IMR-90 (cell line): ENCODE measurements around the gene FAU. TPM values are rescaled to one million over a fixed set of nuclear protein-coding genes. Genes with fewer than 3 reads are reported as not detected.

ENCODE experiments used
- ATAC-seq: fragments of 200-7000 bp; cut with Tn5 transposase; 2 replicates; pipeline ENCODE4 v1.9.1; 2020; ENCODE audit warnings: low read depth, mild to moderate bottlenecking, moderate library complexity
- BruUV-seq: library from RNA; stranded (reverse); fragments of 400-500 nt; replicated peaks from 2 replicates; lab custom pipeline; 2021; lab: Mats Ljungman, UMichigan
- CTCF ChIA-PET: fragments of 300-600 bp; formaldehyde crosslinking; extraction: SDS; loops from one replicate; lab custom pipeline; 2021; ENCODE audit warnings: antibody characterized with exemption; lab: Yijun Ruan, JAX
- POLR2A ChIA-PET: fragments of 300-600 bp; sonication (Branson Sonifier 250); formaldehyde crosslinking; loops from one replicate; lab custom pipeline; 2022; ENCODE audit warnings: antibody characterized with exemption; ENCODE audit not compliant: unreplicated experiment; lab: Charles Lee
- DNase-seq: peaks from one replicate; pipeline ENCODE4 v3.0.0; 2013
- H2AFZ ChIP-seq: replicated peaks from 2 replicates; pipeline ENCODE3; 2013; ENCODE audit warnings: low read length, mild to moderate bottlenecking; ENCODE audit not compliant: poor library complexity
- H2AK5ac ChIP-seq: 2 replicates; pipeline ENCODE4 v1.6.1; 2013; ENCODE audit warnings: low read depth, low read length, inconsistent platforms
- H2AK9ac ChIP-seq: replicated peaks from 2 replicates; pipeline ENCODE3; 2013; ENCODE audit warnings: mild to moderate bottlenecking, low read depth, low read length, moderate library complexity; ENCODE audit not compliant: poor library complexity
- H2BK120ac ChIP-seq: 2 replicates; pipeline ENCODE4 v1.6.1; 2013; ENCODE audit warnings: low read depth, low read length, inconsistent platforms
- H2BK15ac ChIP-seq: 3 replicates; pipeline ENCODE4 v1.6.1; 2013; ENCODE audit warnings: low read depth, low read length, inconsistent platforms
- H2BK20ac ChIP-seq: 2 replicates; pipeline ENCODE4 v1.6.1; 2013; ENCODE audit warnings: low read depth, mild to moderate bottlenecking, inconsistent platforms, low read length, moderate library complexity
- H2BK5ac ChIP-seq: 2 replicates; pipeline ENCODE4 v1.6.1; 2013; ENCODE audit warnings: mild to moderate bottlenecking, low read depth, low read length, inconsistent platforms; ENCODE audit not compliant: poor library complexity, severe bottlenecking
- H3K14ac ChIP-seq: replicated peaks from 2 replicates; pipeline ENCODE4 v1.6.1; 2013; ENCODE audit warnings: low read depth, low read length, inconsistent platforms
- H3K18ac ChIP-seq: 2 replicates; pipeline ENCODE4 v1.6.1; 2013; ENCODE audit warnings: low read depth, low read length, control low read depth
- H3K23ac ChIP-seq: 2 replicates; pipeline ENCODE4 v1.6.1; 2013; ENCODE audit warnings: low read depth, low read length, inconsistent platforms
- H3K27ac ChIP-seq: 2 replicates; pipeline ENCODE4 v1.5.1; 2013; ENCODE audit warnings: mild to moderate bottlenecking, control low read depth, low read length; ENCODE audit not compliant: insufficient read depth
- H3K27me3 ChIP-seq: 2 replicates; pipeline ENCODE4 v1.6.1; 2013; ENCODE audit warnings: low read length; ENCODE audit not compliant: control insufficient read depth, insufficient read depth
- H3K36me3 ChIP-seq: 2 replicates; pipeline ENCODE4 v1.6.1; 2013; ENCODE audit warnings: low read length, mixed read lengths; ENCODE audit not compliant: control insufficient read depth, insufficient read depth
- H3K4ac ChIP-seq: 2 replicates; pipeline ENCODE4 v1.6.1; 2013; ENCODE audit warnings: low read depth, low read length, inconsistent platforms
- H3K4me1 ChIP-seq: 2 replicates; pipeline ENCODE4 v1.6.1; 2013; ENCODE audit warnings: low read length, mixed read lengths; ENCODE audit not compliant: control insufficient read depth, insufficient read depth
- H3K4me2 ChIP-seq: 2 replicates; pipeline ENCODE4 v1.6.1; 2013; ENCODE audit warnings: low read depth, mild to moderate bottlenecking, control low read depth, low read length, moderate library complexity
- H3K4me3 ChIP-seq: 2 replicates; pipeline ENCODE4 v1.5.1; 2013; ENCODE audit warnings: low read depth, mild to moderate bottlenecking, control low read depth, low read length, moderate library complexity; ENCODE audit not compliant: insufficient read depth
- H3K56ac ChIP-seq: 2 replicates; pipeline ENCODE4 v1.6.1; 2013; ENCODE audit warnings: low read length, inconsistent platforms; ENCODE audit not compliant: insufficient read depth; ENCODE audit errors: extremely low read depth
- H3K79me1 ChIP-seq, 2 experiments: 2 replicates each; pipeline ENCODE4 v1.6.1; 2013; ENCODE audit warnings: low read length in 2 of 2, inconsistent platforms in 1 of 2, low read depth in 1 of 2
- H3K9ac ChIP-seq: 2 replicates; pipeline ENCODE4 v1.6.1; 2013; ENCODE audit warnings: low read depth, low read length, control low read depth
- H3K9me1 ChIP-seq: 2 replicates; pipeline ENCODE4 v1.6.1; 2013; ENCODE audit warnings: low read length, inconsistent platforms; ENCODE audit not compliant: insufficient read depth
- H3K9me3 ChIP-seq: 2 replicates; pipeline ENCODE4 v1.6.1; 2013; ENCODE audit warnings: low read length; ENCODE audit not compliant: control insufficient read depth, insufficient read depth
- H4K20me1 ChIP-seq: 2 replicates; pipeline ENCODE4 v1.6.1; 2013; ENCODE audit warnings: low read length, inconsistent platforms; ENCODE audit not compliant: insufficient read depth
- H4K5ac ChIP-seq: 2 replicates; pipeline ENCODE4 v1.6.1; 2013; ENCODE audit warnings: mild to moderate bottlenecking, low read depth, low read length, control low read depth
- H4K8ac ChIP-seq, 2 experiments: 2 replicates each; pipeline ENCODE4 v1.6.1; 2013; ENCODE audit warnings: low read depth in 2 of 2, low read length in 2 of 2, control low read depth in 1 of 2, inconsistent platforms in 1 of 2
- H4K91ac ChIP-seq: 2 replicates; pipeline ENCODE4 v1.6.1; 2013; ENCODE audit warnings: low read depth, low read length, inconsistent platforms; ENCODE audit not compliant: insufficient read depth
- BHLHE40 ChIP-seq: fragments of 150-350 bp; IDR thresholded peaks from 2 replicates; pipeline ENCODE4 v1.6.1; 2016; ENCODE audit warnings: mild to moderate bottlenecking, low read depth, low read length
- CEBPB ChIP-seq: IDR thresholded peaks from 2 replicates; pipeline ENCODE4 v1.6.1; 2012; ENCODE audit warnings: low read depth, low read length, improper control_type of control experiment
- CHD1 ChIP-seq: IDR thresholded peaks from 2 replicates; pipeline ENCODE4 v1.6.1; 2012; ENCODE audit warnings: low read depth, low read length, improper control_type of control experiment
- FOS ChIP-seq: fragments of 150-350 bp; IDR thresholded peaks from 2 replicates; pipeline ENCODE4 v1.6.1; 2016; ENCODE audit warnings: low read depth, low read length
- MAFK ChIP-seq: IDR thresholded peaks from 2 replicates; pipeline ENCODE4 v1.6.1; 2012; ENCODE audit warnings: low read depth, low read length, improper control_type of control experiment
- MXI1 ChIP-seq: IDR thresholded peaks from 2 replicates; pipeline ENCODE4 v1.6.1; 2012; ENCODE audit warnings: low read depth, mild to moderate bottlenecking, low read length, moderate library complexity, borderline replicate concordance
- POLR2A ChIP-seq: IDR thresholded peaks from 2 replicates; pipeline ENCODE4 v1.6.1; 2012; ENCODE audit warnings: mild to moderate bottlenecking, low read depth, low read length
- RCOR1 ChIP-seq: IDR thresholded peaks from 2 replicates; pipeline ENCODE4 v1.6.1; 2012; ENCODE audit warnings: mild to moderate bottlenecking, low read length, improper control_type of control experiment; ENCODE audit not compliant: insufficient replicate concordance
- RFX5 ChIP-seq: IDR thresholded peaks from 2 replicates; pipeline ENCODE4 v1.8.0; 2012; ENCODE audit warnings: low read depth, mild to moderate bottlenecking, low read length, moderate library complexity
- SMC3 ChIP-seq: fragments of 150-350 bp; IDR thresholded peaks from 2 replicates; pipeline ENCODE4 v1.6.1; 2016; ENCODE audit warnings: low read depth, mild to moderate bottlenecking, antibody characterized with exemption, low read length, moderate library complexity
- WGBS, 2 experiments: methylation state at CpG; one replicate each; pipeline versions ENCODE4 v1.1.5 to v1.1.7; 2013; ENCODE audit warnings: missing lambda C conversion rate in 2 of 2; ENCODE audit not compliant: insufficient read length in 1 of 2; ENCODE audit errors: extremely low coverage in 2 of 2; 5-methylcytosine and 5-hydroxymethylcytosine counted together
- dilution Hi-C: fragments of 300-500 bp; cut with HindIII; formaldehyde crosslinking; loops from one replicate; pipeline ENCODE4 v1.14.3; 2018; ENCODE audit warnings: low sequenced_read_pairs; ENCODE audit not compliant: unreplicated experiment
- in situ Hi-C: fragments of 300-500 bp; cut with MboI; formaldehyde crosslinking; loops from 3 replicates; pipeline ENCODE4 v1.14.3; 2019; ENCODE audit warnings: low sequenced_read_pairs, inconsistent platforms, mixed read lengths
- intact Hi-C: fragments of 100-400 bp; cut with micrococcal nuclease; formaldehyde crosslinking; loops from 2 replicates; pipeline ENCODE4 v1.10.0; 2022
- polyA plus RNA-seq, 3 experiments: library from polyadenylated mRNA; depleted of rRNA; stranded (reverse); fragments of >200 nt; gene quantifications; 2 replicates each; pipeline ENCODE4 v1.2.3, GENCODE V29; 2012; ENCODE audit warnings: low replicate concordance in 1 of 3
- total RNA-seq: library from RNA; depleted of rRNA; stranded (reverse); fragments of >200 nt; gene quantifications from 2 replicates; pipeline ENCODE4 v1.2.3, GENCODE V29; 2012
- TF ChIP-seq, protein P1 (sequence below): conservative IDR thresholded peaks from 2 replicates; pipeline ENCODE4 v1.5.1; 2012; ENCODE audit warnings: mild to moderate bottlenecking, low read depth, low read length, improper control_type of control experiment
- TF ChIP-seq, protein P2 (sequence below): fragments of 150-350 bp; IDR thresholded peaks from 2 replicates; pipeline ENCODE4 v1.6.1; 2016; ENCODE audit warnings: low read depth, mild to moderate bottlenecking, low read length, moderate library complexity, borderline replicate concordance
- TF ChIP-seq, protein P3 (sequence below): fragments of 150-350 bp; IDR thresholded peaks from 2 replicates; pipeline ENCODE4 v1.6.1; 2017; ENCODE audit warnings: mild to moderate bottlenecking, antibody characterized with exemption, low read length, low read depth

FAU gene
- total and polyA plus RNA-seq, 2 of the 4 experiments (the other 2 are of a cell fraction) = 189 to 652 TPM

DNA sequence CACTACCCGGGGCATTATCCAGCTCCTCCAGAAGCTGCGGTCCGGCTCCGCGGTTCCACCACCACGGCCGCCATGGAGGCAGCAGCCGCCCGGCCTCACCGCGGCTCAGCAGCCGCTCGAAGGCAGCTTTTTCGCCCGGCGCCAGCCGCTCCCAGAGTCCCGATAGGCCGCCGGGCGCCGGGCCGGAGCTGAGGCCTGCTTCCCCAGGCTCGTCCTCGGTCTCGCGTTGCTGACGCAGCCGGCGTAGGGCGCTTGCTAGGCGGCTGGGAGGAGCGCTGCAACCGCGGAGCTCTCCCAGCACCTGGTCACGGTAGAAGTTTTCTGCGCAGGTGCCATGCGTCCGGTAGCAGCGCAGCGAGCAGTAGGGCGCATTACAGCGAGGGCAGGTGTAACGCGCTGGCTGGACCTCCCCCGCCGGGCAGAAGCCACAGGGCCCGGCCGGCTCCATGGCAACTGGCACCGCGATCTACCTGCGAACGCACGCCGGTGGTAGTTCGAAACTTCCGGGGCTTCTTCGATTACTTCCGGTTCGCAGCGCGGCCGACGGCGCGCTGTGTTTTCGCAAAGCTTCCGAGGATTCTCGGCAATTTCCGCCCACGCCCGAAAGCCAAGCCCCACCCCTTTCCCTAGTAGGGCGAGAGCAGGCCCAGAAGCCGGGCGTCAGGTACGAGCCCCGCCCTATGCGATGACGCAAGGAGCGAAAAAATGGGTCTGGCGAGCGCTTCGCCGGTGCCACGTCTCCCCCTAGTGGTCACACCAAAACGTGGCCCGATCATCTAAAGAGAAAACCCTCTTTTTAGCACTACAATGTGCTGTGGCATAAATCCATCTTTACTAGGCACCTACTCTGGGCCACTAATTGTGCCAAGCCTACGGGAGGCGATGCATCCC is 4.5 kb downstream of the FAU start, which contains the start of gene ZNHIT2:
Gene ZNHIT2 (minus strand): TSS at position 496 of the 891 bp plus-strand sequence. CDS start 48 bp downstream, at position 448.
- dilution Hi-C loops (no loop called here), intact Hi-C loops (loop anchor here (2.0 kb wide), 1 partner anchor 105 kb away; no protein-coding TSS in a partner anchor), in situ Hi-C loops (no loop called here)
- Histone ChIP-seq H3K18ac (no peak within 1 kb of the TSS), H3K4me3 (peak within 1 kb of the TSS; percentile 69), H4K5ac (peak within 1 kb of the TSS; percentile 50), H3K36me3 (peaks cover 19% of the 10 kb centered on the region), H3K27me3 (no peaks in the 10 kb centered on the region), H3K4ac (peak within 1 kb of the TSS; percentile 86), H3K79me1 (peaks cover 19 to 52% of the 10 kb centered on the region in 2 experiments), H2AK9ac (peak within 1 kb of the TSS; percentile 93), H2BK5ac (peak within 1 kb of the TSS; percentile 19), H4K8ac (peak within 1 kb of the TSS; percentile 37 to 99), H2AFZ (peak within 1 kb of the TSS; percentile 95), H3K9me1 (0 out of 2 replicates have a peak, but pooled peaks cover 2% of the 10 kb centered on the region), H2AK5ac (peak within 1 kb of the TSS; percentile 87), H3K27ac (peak within 1 kb of the TSS; percentile 47), H3K9me3 (no peaks in the 10 kb centered on the region), H3K4me1 (peaks cover 14% of the 10 kb centered on the region), H2BK20ac (no peak within 1 kb of the TSS), H4K91ac (peak within 1 kb of the TSS; percentile 65), H3K23ac (no peak within 1 kb of the TSS), H4K20me1 (no peaks in the 10 kb centered on the region), H3K9ac (peak within 1 kb of the TSS; percentile 61), H3K14ac (peak within 1 kb of the TSS; percentile 79), H3K56ac (no peak within 1 kb of the TSS), H2BK15ac (no peak within 1 kb of the TSS), H3K4me2 (peak within 1 kb of the TSS; percentile 63), H2BK120ac (no peak within 1 kb of the TSS)
- peak; percentile 78 for ATAC-seq
- 0% methylated on average over 45 of the region's 89 CpGs; no CpG with 5 or more reads in 1 of the 2 experiments for WGBS, 2 experiments
- BruUV-seq = no TSS peak
- ChIA-PET POLR2A (interaction anchor here (0.6 to 1.6 kb wide), 2 partner anchors 64 to 158 kb away, joined by 5 to 20 read pairs; partner anchors contain the start of gene CAPN1), CTCF (interaction anchor here (0.7 kb wide), 2 partner anchors 24 to 180 kb away, joined by 3 read pairs; no protein-coding TSS in a partner anchor)
- peak; percentile 98 for DNase-seq
- TF ChIP-seq, protein P1, sequence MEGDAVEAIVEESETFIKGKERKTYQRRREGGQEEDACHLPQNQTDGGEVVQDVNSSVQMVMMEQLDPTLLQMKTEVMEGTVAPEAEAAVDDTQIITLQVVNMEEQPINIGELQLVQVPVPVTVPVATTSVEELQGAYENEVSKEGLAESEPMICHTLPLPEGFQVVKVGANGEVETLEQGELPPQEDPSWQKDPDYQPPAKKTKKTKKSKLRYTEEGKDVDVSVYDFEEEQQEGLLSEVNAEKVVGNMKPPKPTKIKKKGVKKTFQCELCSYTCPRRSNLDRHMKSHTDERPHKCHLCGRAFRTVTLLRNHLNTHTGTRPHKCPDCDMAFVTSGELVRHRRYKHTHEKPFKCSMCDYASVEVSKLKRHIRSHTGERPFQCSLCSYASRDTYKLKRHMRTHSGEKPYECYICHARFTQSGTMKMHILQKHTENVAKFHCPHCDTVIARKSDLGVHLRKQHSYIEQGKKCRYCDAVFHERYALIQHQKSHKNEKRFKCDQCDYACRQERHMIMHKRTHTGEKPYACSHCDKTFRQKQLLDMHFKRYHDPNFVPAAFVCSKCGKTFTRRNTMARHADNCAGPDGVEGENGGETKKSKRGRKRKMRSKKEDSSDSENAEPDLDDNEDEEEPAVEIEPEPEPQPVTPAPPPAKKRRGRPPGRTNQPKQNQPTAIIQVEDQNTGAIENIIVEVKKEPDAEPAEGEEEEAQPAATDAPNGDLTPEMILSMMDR = peak; percentile 98
- TF ChIP-seq POLR2A (peak; percentile 78), MXI1 (peak; percentile 87; the same call in 1 of the 2 replicates), CHD1 (peak; percentile 96), SMC3 (peak; percentile 70), RCOR1 (no peak), MAFK (0 out of 2 replicates have a peak, but pooled peaks have one; percentile 8), CEBPB (peak; percentile 98), BHLHE40 (0 out of 2 replicates have a peak, but pooled peaks have one; percentile 31), RFX5 (0 out of 2 replicates have a peak, but pooled peaks have one; percentile 15), FOS (no peak)
- TF ChIP-seq, protein P2, sequence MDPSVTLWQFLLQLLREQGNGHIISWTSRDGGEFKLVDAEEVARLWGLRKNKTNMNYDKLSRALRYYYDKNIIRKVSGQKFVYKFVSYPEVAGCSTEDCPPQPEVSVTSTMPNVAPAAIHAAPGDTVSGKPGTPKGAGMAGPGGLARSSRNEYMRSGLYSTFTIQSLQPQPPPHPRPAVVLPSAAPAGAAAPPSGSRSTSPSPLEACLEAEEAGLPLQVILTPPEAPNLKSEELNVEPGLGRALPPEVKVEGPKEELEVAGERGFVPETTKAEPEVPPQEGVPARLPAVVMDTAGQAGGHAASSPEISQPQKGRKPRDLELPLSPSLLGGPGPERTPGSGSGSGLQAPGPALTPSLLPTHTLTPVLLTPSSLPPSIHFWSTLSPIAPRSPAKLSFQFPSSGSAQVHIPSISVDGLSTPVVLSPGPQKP = no peak
- TF ChIP-seq, protein P3, sequence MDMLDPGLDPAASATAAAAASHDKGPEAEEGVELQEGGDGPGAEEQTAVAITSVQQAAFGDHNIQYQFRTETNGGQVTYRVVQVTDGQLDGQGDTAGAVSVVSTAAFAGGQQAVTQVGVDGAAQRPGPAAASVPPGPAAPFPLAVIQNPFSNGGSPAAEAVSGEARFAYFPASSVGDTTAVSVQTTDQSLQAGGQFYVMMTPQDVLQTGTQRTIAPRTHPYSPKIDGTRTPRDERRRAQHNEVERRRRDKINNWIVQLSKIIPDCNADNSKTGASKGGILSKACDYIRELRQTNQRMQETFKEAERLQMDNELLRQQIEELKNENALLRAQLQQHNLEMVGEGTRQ = no peak
